ENCODE results near the gene KIF1A. TPM values are rescaled to one million over a fixed set of nuclear protein-coding genes. Genes with fewer than 3 reads are reported as not detected.

KIF1A gene
- total RNA-seq, 1 donor, result not detected

DNA sequence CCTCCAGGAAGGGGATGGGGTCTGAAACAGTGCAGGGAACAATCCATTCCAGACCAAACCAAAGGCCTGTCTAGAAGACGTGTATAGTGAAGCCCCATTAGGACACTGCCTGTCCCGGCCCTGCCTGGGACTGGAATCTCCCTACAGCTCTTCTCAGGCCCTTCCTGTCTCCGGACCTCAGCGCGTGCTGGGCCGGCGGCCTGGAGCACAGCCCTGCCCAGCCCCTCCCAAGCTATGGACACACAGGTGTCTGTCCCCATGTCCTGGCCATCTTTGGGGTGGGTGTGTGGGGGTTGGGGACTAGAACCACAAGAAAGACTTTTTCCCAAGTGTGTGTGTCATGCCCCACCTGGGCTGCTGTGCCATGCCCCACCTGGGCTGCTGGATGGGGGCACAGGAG lies 51.8 kb downstream of the KIF1A start:
- H3K9me3 ChIP-seq (ENCODE audit: low read depth, low read length), result no peaks in the 10 kb centered on the region
- H3K4me1 ChIP-seq (ENCODE audit: insufficient read depth, low read length), result no peaks in the 10 kb centered on the region
- TF ChIP-seq, protein P1, sequence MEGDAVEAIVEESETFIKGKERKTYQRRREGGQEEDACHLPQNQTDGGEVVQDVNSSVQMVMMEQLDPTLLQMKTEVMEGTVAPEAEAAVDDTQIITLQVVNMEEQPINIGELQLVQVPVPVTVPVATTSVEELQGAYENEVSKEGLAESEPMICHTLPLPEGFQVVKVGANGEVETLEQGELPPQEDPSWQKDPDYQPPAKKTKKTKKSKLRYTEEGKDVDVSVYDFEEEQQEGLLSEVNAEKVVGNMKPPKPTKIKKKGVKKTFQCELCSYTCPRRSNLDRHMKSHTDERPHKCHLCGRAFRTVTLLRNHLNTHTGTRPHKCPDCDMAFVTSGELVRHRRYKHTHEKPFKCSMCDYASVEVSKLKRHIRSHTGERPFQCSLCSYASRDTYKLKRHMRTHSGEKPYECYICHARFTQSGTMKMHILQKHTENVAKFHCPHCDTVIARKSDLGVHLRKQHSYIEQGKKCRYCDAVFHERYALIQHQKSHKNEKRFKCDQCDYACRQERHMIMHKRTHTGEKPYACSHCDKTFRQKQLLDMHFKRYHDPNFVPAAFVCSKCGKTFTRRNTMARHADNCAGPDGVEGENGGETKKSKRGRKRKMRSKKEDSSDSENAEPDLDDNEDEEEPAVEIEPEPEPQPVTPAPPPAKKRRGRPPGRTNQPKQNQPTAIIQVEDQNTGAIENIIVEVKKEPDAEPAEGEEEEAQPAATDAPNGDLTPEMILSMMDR (IDR thresholded peaks at IDR 0.05; ENCODE audit: extremely low read depth, low read depth, low read length), result no peak
- no peaks in the 10 kb centered on the region for H3K79me2 ChIP-seq (ENCODE audit: insufficient read depth, low read length)
- H3K27ac ChIP-seq (ENCODE audit: low read depth, low read length), result no peak overlapping the region
- no peaks in the 10 kb centered on the region for H3K36me3 ChIP-seq (ENCODE audit: insufficient read depth, low read length)
- DNase-seq (ENCODE audit: insufficient read length, low spot score, missing footprints), result no peak
- H3K27me3 ChIP-seq (ENCODE audit: insufficient read depth, low read length), result no peaks in the 10 kb centered on the region
- H3K4me2 ChIP-seq (ENCODE audit: insufficient read depth, low read length), result no peak overlapping the region
- no peak overlapping the region for H3K4me3 ChIP-seq (ENCODE audit: insufficient read depth, low read length)
- no peaks in the 10 kb centered on the region for H4K20me1 ChIP-seq (ENCODE audit: insufficient read depth, low read length)
- H2AFZ ChIP-seq (ENCODE audit: low read length), result no peak overlapping the region

DNA sequence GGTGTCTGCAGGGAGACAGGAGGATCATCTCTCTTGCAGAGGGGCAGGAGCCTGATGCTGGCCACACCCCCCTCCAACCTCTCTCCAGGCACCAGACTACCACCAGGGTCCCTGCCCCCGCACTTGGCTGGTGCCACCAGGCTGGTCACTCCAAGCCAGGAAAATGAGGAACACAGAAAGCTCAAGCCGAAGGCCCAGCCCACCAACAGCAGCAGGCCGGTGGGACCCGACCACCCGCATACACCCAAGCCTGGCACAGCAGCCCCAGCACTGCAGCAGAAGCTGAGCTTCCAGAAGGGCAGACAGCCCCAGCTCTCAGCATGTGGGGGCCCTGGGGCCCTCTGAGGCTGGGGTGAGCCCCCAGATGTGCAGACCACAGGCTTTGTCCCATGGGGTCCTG lies 52.7 kb downstream of the KIF1A start:
- TF ChIP-seq, protein P1 (IDR thresholded peaks at IDR 0.05; ENCODE audit: extremely low read depth, low read depth, low read length), result no peak
- H3K4me1 ChIP-seq (ENCODE audit: insufficient read depth, low read length), result no peaks in the 10 kb centered on the region
- no peaks in the 10 kb centered on the region for H4K20me1 ChIP-seq (ENCODE audit: insufficient read depth, low read length)
- no peak overlapping the region for H3K27ac ChIP-seq (ENCODE audit: low read depth, low read length)
- DNase-seq (ENCODE audit: insufficient read length, low spot score, missing footprints), result no peak
- H3K9me3 ChIP-seq (ENCODE audit: low read depth, low read length), result no peaks in the 10 kb centered on the region
- H3K4me2 ChIP-seq (ENCODE audit: insufficient read depth, low read length), result no peak overlapping the region
- no peak overlapping the region for H3K4me3 ChIP-seq (ENCODE audit: insufficient read depth, low read length)
- H3K27me3 ChIP-seq (ENCODE audit: insufficient read depth, low read length), result no peaks in the 10 kb centered on the region
- no peaks in the 10 kb centered on the region for H3K79me2 ChIP-seq (ENCODE audit: insufficient read depth, low read length)
- H3K36me3 ChIP-seq (ENCODE audit: insufficient read depth, low read length), result no peaks in the 10 kb centered on the region
- no peak overlapping the region for H2AFZ ChIP-seq (ENCODE audit: low read length)

DNA sequence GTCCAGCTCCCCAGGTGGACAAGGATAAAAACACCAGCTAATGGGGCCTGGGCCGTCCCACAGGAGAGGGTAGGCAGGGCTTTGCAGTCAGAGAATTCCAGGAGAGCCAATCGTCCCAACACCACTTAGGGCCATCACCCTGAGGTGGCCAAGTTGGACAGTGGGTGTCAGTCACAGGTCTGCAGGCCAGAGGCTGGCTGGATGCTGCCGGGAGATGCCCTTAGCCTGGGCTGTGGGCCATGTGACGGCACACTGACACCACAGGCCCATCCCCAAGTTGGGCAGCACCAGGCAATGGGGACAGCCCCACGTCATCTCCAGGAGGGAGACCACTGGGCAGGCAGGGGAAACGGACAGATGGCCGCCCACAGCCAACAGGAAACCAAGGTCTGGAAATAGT lies 53.9 kb downstream of the KIF1A start:
- H3K79me2 ChIP-seq (ENCODE audit: insufficient read depth, low read length), result no peaks in the 10 kb centered on the region
- no peaks in the 10 kb centered on the region for H3K4me1 ChIP-seq (ENCODE audit: insufficient read depth, low read length)
- no peaks in the 10 kb centered on the region for H4K20me1 ChIP-seq (ENCODE audit: insufficient read depth, low read length)
- no peak for DNase-seq (ENCODE audit: insufficient read length, low spot score, missing footprints)
- H3K9me3 ChIP-seq (ENCODE audit: low read depth, low read length), result no peaks in the 10 kb centered on the region
- no peaks in the 10 kb centered on the region for H3K27me3 ChIP-seq (ENCODE audit: insufficient read depth, low read length)
- H3K27ac ChIP-seq (ENCODE audit: low read depth, low read length), result no peak overlapping the region
- H2AFZ ChIP-seq (ENCODE audit: low read length), result no peak overlapping the region
- H3K4me3 ChIP-seq (ENCODE audit: insufficient read depth, low read length), result no peak overlapping the region
- H3K36me3 ChIP-seq (ENCODE audit: insufficient read depth, low read length), result no peaks in the 10 kb centered on the region
- no peak overlapping the region for H3K4me2 ChIP-seq (ENCODE audit: insufficient read depth, low read length)
- TF ChIP-seq, protein P1 (IDR thresholded peaks at IDR 0.05; ENCODE audit: extremely low read depth, low read depth, low read length), result no peak

DNA sequence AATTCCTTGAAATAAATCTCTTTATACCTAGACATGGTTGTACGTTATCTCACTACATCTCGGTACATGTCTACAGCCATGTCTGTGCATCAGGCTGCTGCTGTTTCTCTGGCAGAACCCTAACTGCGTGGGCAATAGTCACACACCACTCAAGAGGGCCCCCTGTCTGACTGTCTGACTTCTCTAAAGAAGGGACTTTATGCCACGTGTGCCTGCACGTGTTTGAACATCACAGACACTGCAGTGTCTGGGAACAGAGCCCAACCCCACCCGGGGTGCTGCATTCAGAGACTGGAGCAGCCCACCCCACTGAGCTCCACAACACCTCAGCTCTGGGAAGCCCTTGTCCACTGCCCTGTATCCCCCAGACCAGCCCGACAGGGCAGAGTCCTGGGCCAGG lies 55.0 kb downstream of the KIF1A start:
- Histone ChIP-seq H3K4me2 (ENCODE audit: insufficient read depth, low read length) (no peak overlapping the region), H3K36me3 (ENCODE audit: insufficient read depth, low read length) (no peaks in the 10 kb centered on the region), H3K27ac (ENCODE audit: low read depth, low read length) (no peak overlapping the region), H3K4me1 (ENCODE audit: insufficient read depth, low read length) (no peaks in the 10 kb centered on the region), H3K79me2 (ENCODE audit: insufficient read depth, low read length) (no peaks in the 10 kb centered on the region), H3K4me3 (ENCODE audit: insufficient read depth, low read length) (no peak overlapping the region), H3K27me3 (ENCODE audit: insufficient read depth, low read length) (no peaks in the 10 kb centered on the region), H2AFZ (ENCODE audit: low read length) (no peak overlapping the region), H4K20me1 (ENCODE audit: insufficient read depth, low read length) (no peaks in the 10 kb centered on the region), H3K9me3 (ENCODE audit: low read depth, low read length) (no peaks in the 10 kb centered on the region)
- DNase-seq (ENCODE audit: insufficient read length, low spot score, missing footprints), result no peak
- TF ChIP-seq, protein P1 (IDR thresholded peaks at IDR 0.05; ENCODE audit: extremely low read depth, low read depth, low read length), result no peak

Data from osteoblast (primary cell).